Sigmoid colon (tissue), 4 donors: ENCODE data around the gene DONSON.
"Not testable (repeated sequence)": the region's sequence is repeated elsewhere in the genome, so short reads cannot be mapped to it uniquely, and the experiment has no call there.

ENCODE experiments used
- CTCF ChIP-seq, 4 experiments: fragments of 450-650 bp in 3 of 4; fragments of 200-600 bp in 1 of 4; IDR thresholded peaks; one replicate each; pipeline ENCODE4 v1.5.1; 2016 to 2019; ENCODE audit warnings: antibody characterized with exemption in 4 of 4, mild to moderate bottlenecking in 3 of 4, moderate library complexity in 2 of 4
- EP300 ChIP-seq, 4 donors: sonication (generic); formaldehyde crosslinking; IDR thresholded peaks; one replicate each; pipeline ENCODE4 v1.6.1; 2017; ENCODE audit warnings: antibody characterized with exemption in 4 of 4
- POLR2A ChIP-seq, 2 donors: fragments of 450-650 bp; IDR thresholded peaks; one replicate each; pipeline ENCODE4 v1.6.1; 2016; ENCODE audit warnings: antibody characterized with exemption in 2 of 2, mild to moderate bottlenecking in 2 of 2, moderate library complexity in 2 of 2
- POLR2AphosphoS5 ChIP-seq, 4 donors: sonication (generic); formaldehyde crosslinking; IDR thresholded peaks; one replicate each; pipeline ENCODE4 v1.6.1; 2017; ENCODE audit warnings: antibody characterized with exemption in 4 of 4

GRCh38 chr21:33576741-33577141, 11.7 kb downstream of the DONSON start:
- TF ChIP-seq CTCF, POLR2A, EP300, POLR2AphosphoS5 (IDR thresholded peaks at IDR 0.05): not testable (repeated sequence)
